ENCODE measurements around the gene HDHD2. TPM values are rescaled to one million over a fixed set of nuclear protein-coding genes. Genes with fewer than 3 reads are reported as not detected.

Gene HDHD2
- polyA plus RNA-seq, 3 donors: 10.6 to 38.1 (median 30.6) TPM

DNA sequence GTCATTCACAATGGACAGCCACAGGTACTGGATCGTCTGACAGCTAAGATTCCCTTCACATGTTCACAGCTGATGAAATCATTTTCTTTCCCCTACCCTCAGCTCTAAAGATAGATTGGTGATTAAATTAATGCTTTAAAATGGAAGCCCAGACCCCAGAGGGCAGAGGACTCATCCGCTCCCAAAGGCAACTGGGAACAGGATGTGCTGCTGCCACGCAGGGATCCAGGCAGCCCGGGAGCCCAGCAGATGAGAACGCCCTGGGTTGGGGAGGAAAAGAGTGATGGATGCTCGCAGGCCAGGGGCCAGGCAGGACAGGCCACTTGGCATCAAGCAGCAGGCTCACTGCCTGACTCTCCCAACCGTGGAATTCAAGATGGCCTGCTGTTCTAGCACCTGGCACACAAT, 41.3 kb downstream of the HDHD2 start:
- no peak for DNase-seq
- Histone ChIP-seq H3K4me3 (replicated peaks in 1 of 3; ENCODE audit: low read depth in 2 of 3, low read length in 3 of 3) (no peak overlapping the region), H3K79me2 (ENCODE audit: insufficient read depth, low read length) (no peaks in the 10 kb centered on the region), H3K4me1 (ENCODE audit: control insufficient read depth in 1 of 2, insufficient read depth in 2 of 2, low read length in 2 of 2) (no peaks in the 10 kb centered on the region), H3K27ac (ENCODE audit: low read depth in 1 of 2, low read length in 2 of 2) (no peak overlapping the region), H3K9ac (ENCODE audit: insufficient read depth, low read length, poor library complexity, severe bottlenecking) (no peak overlapping the region), H3K9me3 (replicated peaks in 1 of 2; ENCODE audit: control insufficient read depth in 1 of 2, insufficient read depth in 1 of 2, low read length in 2 of 2) (no peaks in the 10 kb centered on the region), H3K4me2 (replicated peaks; ENCODE audit: extremely low read depth, low read length, poor library complexity, severe bottlenecking) (no peak overlapping the region), H2AFZ (ENCODE audit: insufficient read depth, low read depth, low read length, poor library complexity, severe bottlenecking) (no peak overlapping the region), H3K36me3 (replicated peaks in 1 of 2; ENCODE audit: control insufficient read depth in 1 of 2, insufficient read depth in 2 of 2, low read length in 2 of 2) (peaks cover 59 to 99% of the 10 kb centered on the region in 2 donors), H4K20me1 (ENCODE audit: insufficient read depth, low read length) (no peaks in the 10 kb centered on the region), H3K27me3 (ENCODE audit: control insufficient read depth in 2 of 2, insufficient read depth in 2 of 2, low read length in 2 of 2) (no peaks in the 10 kb centered on the region)
- intact Hi-C loops (cut with micrococcal nuclease): loop anchor here in 1 of 2 donors (10.0 kb wide), 1 partner anchor 96 kb away; no protein-coding TSS in a partner anchor
- TF ChIP-seq, protein P1, sequence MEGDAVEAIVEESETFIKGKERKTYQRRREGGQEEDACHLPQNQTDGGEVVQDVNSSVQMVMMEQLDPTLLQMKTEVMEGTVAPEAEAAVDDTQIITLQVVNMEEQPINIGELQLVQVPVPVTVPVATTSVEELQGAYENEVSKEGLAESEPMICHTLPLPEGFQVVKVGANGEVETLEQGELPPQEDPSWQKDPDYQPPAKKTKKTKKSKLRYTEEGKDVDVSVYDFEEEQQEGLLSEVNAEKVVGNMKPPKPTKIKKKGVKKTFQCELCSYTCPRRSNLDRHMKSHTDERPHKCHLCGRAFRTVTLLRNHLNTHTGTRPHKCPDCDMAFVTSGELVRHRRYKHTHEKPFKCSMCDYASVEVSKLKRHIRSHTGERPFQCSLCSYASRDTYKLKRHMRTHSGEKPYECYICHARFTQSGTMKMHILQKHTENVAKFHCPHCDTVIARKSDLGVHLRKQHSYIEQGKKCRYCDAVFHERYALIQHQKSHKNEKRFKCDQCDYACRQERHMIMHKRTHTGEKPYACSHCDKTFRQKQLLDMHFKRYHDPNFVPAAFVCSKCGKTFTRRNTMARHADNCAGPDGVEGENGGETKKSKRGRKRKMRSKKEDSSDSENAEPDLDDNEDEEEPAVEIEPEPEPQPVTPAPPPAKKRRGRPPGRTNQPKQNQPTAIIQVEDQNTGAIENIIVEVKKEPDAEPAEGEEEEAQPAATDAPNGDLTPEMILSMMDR (IDR thresholded peaks at IDR 0.05): no peak
- no peak overlapping the region for H3K4me3 Mint-ChIP-seq
- H3K36me3 Mint-ChIP-seq: peaks cover 87 to 89% of the 10 kb centered on the region in 2 donors
- H3K9me3 Mint-ChIP-seq: peaks cover 0 to 2% (median 0%) of the 10 kb centered on the region in 7 donors
- no peaks in the 10 kb centered on the region for H3K4me1 Mint-ChIP-seq
- H3K27me3 Mint-ChIP-seq (ENCODE audit: low read depth in 3 of 3): peaks cover 0 to 1% (median 0%) of the 10 kb centered on the region in 3 donors
- no peak overlapping the region for H3K27ac Mint-ChIP-seq
- 100% methylated on average over 5 of the region's 7 CpGs for WGBS (ENCODE audit: insufficient coverage)

DNA sequence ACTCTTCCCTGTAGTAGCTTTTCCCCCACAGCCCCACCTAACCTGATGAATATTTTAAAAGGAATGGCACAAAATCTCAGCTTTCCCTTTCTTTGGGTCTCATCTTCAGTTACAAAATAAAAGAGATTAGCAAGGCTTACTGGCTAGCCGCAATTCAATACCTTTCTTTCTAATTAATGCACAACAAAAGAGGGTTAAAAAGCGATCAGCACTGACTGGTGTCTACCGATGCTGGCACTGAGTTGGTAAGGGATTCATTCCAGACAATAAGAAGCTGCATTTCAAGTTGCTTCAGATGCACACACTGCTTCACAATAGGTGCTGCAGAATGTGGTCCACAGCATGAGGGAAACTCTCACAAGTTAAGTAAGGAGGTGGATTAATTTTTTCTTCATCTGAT, 41.9 kb downstream of the HDHD2 start:
- H3K27ac ChIP-seq (ENCODE audit: low read depth in 1 of 2, low read length in 2 of 2): no peak overlapping the region
- H4K20me1 ChIP-seq (ENCODE audit: insufficient read depth, low read length): no peaks in the 10 kb centered on the region
- no peak for DNase-seq
- no peaks in the 10 kb centered on the region for H3K9me3 ChIP-seq (replicated peaks in 1 of 2; ENCODE audit: control insufficient read depth in 1 of 2, insufficient read depth in 1 of 2, low read length in 2 of 2)
- peaks cover 87 to 89% of the 10 kb centered on the region in 2 donors for H3K36me3 Mint-ChIP-seq
- H3K9me3 Mint-ChIP-seq: peaks cover 0 to 2% (median 0%) of the 10 kb centered on the region in 7 donors
- peaks cover 54 to 96% of the 10 kb centered on the region in 2 donors for H3K36me3 ChIP-seq (replicated peaks in 1 of 2; ENCODE audit: control insufficient read depth in 1 of 2, insufficient read depth in 2 of 2, low read length in 2 of 2)
- H3K27ac Mint-ChIP-seq: no peak overlapping the region
- no peaks in the 10 kb centered on the region for H3K27me3 ChIP-seq (ENCODE audit: control insufficient read depth in 2 of 2, insufficient read depth in 2 of 2, low read length in 2 of 2)
- no peaks in the 10 kb centered on the region for H3K4me1 ChIP-seq (ENCODE audit: control insufficient read depth in 1 of 2, insufficient read depth in 2 of 2, low read length in 2 of 2)
- H3K27me3 Mint-ChIP-seq (ENCODE audit: low read depth in 3 of 3): peaks cover 0 to 1% (median 0%) of the 10 kb centered on the region in 3 donors
- H2AFZ ChIP-seq (ENCODE audit: insufficient read depth, low read depth, low read length, poor library complexity, severe bottlenecking): no peak overlapping the region
- H3K4me1 Mint-ChIP-seq: no peaks in the 10 kb centered on the region
- H3K79me2 ChIP-seq (ENCODE audit: insufficient read depth, low read length): no peaks in the 10 kb centered on the region
- H3K4me3 ChIP-seq (replicated peaks in 1 of 3; ENCODE audit: low read depth in 2 of 3, low read length in 3 of 3): no peak overlapping the region
- H3K9ac ChIP-seq (ENCODE audit: insufficient read depth, low read length, poor library complexity, severe bottlenecking): no peak overlapping the region
- no peak overlapping the region for H3K4me2 ChIP-seq (replicated peaks; ENCODE audit: extremely low read depth, low read length, poor library complexity, severe bottlenecking)
- no peak overlapping the region for H3K4me3 Mint-ChIP-seq
- TF ChIP-seq, protein P1 (IDR thresholded peaks at IDR 0.05): no peak
- intact Hi-C loops (cut with micrococcal nuclease): loop anchor here in 1 of 2 donors (10.0 kb wide), 1 partner anchor 96 kb away; no protein-coding TSS in a partner anchor
- 80% methylated on average over 2 of the region's 3 CpGs for WGBS (ENCODE audit: insufficient coverage)
